GM12873 (cell line): ENCODE measurements around the gene IL17RA.
A peak's percentile ranks its signal among the peaks of the same experiment; 100 is the strongest.

Source experiments
- TF ChIP-seq, protein P1 (sequence below): IDR thresholded peaks from 2 replicates; pipeline ENCODE4 v1.5.1; 2012; ENCODE audit warnings: low read depth, mild to moderate bottlenecking, moderate library complexity, low read length, control low read depth; ENCODE audit not compliant: insufficient read depth; ENCODE audit errors: missing control alignments

IL17RA gene

GRCh38 chr22:17158568-17159503 is 74.0 kb downstream of the IL17RA start, which contains the start of gene HDHD5:
HDHD5 (minus strand) TSS chr22:17159277; CDS start chr22:17159251, 26 bp downstream.
- TF ChIP-seq, protein P1, sequence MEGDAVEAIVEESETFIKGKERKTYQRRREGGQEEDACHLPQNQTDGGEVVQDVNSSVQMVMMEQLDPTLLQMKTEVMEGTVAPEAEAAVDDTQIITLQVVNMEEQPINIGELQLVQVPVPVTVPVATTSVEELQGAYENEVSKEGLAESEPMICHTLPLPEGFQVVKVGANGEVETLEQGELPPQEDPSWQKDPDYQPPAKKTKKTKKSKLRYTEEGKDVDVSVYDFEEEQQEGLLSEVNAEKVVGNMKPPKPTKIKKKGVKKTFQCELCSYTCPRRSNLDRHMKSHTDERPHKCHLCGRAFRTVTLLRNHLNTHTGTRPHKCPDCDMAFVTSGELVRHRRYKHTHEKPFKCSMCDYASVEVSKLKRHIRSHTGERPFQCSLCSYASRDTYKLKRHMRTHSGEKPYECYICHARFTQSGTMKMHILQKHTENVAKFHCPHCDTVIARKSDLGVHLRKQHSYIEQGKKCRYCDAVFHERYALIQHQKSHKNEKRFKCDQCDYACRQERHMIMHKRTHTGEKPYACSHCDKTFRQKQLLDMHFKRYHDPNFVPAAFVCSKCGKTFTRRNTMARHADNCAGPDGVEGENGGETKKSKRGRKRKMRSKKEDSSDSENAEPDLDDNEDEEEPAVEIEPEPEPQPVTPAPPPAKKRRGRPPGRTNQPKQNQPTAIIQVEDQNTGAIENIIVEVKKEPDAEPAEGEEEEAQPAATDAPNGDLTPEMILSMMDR = no peak

- TF ChIP-seq, protein P1 = no peak
These were observed 74.7 kb downstream of the IL17RA start for GRCh38 chr22:17159504-17159951.

- TF ChIP-seq, protein P1 = no peak
These were observed 77.2 kb downstream of the IL17RA start for GRCh38 chr22:17161991-17162390.

DNA sequence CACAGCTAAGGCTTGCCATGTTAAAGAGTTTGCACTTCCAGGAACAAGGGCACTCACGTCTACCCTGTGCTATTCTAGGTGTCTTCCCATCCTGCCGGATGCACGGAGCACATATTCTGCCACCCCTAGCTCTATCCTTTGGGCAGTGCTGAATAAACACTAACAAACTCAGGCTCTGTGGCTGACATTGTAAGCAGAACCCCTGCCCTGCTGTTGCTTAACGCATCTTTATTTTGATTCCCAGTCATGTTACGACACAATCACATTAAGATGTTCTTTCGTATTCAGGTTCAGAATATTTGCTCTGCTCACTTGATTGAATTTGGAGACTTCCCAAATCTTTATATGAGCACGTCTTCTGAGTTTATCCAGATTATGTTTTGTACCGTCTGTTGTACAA is 77.9 kb downstream of the IL17RA start:
- TF ChIP-seq, protein P1 = no peak

DNA sequence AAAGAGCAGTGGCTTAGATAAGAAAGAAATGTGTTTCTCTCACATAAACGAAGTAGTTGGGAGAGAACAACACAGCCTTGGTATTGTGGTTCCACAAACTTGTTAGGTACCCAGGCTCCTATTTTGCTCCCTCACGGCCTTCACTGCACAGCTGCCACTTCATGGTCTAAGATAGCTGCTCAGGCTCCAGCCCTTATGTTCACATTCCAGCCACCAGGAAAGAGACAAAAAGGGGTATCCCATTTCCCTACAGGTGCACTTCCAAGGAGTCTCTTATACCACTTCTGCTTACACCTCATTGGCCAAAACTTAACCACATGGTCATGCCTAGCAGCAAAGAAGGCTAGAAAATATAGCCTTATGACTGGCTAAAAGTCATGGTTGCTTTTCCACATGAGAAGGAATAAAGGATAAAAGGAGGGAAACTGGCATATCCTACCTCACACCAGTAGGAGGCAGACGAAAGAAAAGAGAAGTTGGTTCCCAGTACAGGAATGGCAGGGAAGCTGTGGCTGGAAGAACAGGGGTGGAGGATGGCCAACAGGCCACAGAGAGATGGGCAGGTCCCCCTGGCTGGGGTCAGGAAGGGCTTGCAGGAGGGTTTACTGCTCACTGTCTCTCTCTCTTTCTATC is 79.7 kb downstream of the IL17RA start:
- TF ChIP-seq, protein P1 = peak; percentile 33
